Kidney glomerular epithelial cell (primary cell): ENCODE data around the gene CNTN4.

Experiments used
- DNase-seq: peaks from one replicate; lab custom pipeline; 2025; lab: John Stamatoyannopoulos, UW

The CNTN4 gene

DNA sequence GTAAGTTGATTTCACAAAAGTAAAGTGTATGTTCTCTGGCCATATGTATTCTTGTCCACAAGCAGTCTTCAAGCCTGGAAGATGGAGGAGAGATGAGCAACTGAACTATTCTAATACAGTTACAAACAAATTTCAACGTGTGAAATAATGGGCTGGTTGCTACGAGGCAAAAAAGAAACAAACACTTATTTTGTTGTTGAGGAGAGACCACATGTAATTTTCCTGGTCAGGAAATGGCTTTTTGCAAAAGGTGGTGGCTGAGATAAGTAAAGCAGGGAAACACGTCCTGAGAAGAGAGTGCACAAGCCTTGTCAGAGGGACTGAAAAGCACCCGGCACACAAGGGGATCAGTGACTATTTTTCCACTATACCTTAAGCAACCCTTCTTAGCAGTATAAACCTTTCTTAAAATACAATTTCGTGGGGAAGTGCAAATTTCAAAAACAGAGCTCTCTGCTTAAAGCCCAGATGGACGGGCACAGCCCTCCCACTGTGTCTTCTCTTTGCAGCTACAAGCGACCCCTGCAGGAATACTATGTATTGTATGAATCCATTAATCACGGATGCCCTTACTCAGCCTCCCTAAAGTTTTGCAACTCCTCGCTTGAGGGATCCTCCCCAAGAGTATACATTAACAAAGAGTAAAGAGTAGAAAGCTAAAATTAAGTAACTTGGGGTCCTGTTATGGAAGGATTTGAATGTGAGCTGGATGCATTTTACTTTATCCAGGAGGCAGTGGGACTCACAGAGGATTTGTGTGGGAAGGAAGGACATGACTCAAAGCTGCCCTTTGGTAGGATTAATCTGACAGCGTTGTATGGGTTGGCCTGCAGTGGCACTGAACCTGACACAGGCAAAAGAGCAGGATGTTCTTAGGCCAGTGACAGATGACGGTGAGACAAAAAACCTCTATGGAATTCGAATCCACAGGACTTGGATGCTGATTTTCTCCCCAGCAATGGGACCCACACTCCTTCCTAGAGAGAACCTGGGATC is 757.8 kb downstream of the CNTN4 start:
- no peak for DNase-seq

- no peak for DNase-seq
Observed at GRCh38 chr3:2860626-2861025, 762.0 kb downstream of the CNTN4 start.

- DNase-seq: no peak
Observed at GRCh38 chr3:2861120-2861519, 762.5 kb downstream of the CNTN4 start.

DNA sequence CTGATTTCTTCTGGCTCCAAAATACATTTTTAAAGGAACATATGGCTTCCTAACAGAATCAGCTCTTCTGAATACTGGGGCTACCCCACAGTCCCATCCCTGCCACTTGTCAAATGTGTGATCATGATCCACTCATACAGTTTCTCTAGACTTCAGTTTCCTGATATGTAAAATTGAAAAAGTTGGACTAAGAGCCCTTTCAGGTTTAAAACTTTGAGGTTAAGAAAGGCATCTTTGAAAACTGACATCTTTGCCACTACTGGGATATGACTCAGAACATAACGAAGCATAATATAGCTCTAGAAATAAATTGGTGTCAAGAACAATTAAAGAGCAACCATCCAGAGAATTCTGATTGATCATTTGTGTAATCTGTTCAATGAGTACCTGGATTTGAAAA is 763.3 kb downstream of the CNTN4 start:
- no peak for DNase-seq

DNA sequence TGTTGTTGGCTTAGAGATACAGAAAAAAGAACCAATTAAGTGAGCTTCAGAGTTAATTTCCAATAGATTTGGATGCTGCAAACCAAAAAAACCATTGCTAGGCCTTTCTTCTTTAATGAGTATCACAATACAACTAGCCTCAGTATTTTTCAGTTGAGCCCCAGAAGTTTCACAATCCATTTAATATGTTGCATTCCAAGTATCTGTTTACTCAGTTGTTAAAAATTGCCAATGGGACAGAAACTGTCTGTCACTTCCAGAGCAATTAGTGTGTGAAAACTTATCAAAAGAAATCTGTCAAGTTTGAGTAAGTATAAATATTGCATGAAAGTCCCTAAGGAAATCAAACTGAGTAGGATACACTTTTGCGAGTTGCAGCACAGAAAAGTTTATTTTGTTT is 763.7 kb downstream of the CNTN4 start:
- no peak for DNase-seq

DNA sequence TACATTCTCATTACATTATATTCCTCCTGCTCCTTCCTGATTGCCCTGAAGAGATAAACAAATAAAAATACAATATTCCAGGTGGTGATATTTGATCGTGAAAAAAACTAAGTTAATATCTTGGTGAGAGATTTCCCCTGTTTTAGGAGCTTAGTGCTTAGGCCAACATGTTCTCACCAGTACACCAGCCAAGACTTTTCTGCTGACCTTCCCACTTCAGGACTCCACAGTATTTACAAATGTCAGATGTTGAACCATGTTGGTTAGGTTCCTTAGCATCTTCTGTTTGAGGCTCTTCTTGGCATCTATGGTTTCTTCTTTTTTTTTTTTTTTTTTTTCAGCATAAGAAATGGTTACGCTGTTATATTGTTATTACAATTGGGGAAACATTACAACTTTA is 764.5 kb downstream of the CNTN4 start:
- DNase-seq: no peak

DNA sequence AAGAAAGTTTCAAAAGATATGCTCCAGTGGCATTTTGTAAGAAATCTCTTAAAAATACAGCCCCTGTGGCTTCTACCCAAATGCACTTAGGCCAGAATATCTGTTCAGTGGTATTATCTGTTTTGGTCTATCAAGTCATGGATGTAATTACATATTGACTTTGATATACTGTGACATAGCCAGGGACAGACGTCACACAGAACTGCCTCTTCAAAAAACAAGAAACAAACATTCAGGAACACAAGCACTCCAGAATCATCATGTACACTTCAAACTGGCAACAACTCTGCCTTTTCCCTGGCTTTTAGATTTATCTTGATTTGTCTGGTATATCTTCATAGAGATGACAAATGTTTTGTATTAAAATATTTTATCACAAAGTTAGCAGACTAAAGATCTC is 771.2 kb downstream of the CNTN4 start:
- DNase-seq: no peak

DNA sequence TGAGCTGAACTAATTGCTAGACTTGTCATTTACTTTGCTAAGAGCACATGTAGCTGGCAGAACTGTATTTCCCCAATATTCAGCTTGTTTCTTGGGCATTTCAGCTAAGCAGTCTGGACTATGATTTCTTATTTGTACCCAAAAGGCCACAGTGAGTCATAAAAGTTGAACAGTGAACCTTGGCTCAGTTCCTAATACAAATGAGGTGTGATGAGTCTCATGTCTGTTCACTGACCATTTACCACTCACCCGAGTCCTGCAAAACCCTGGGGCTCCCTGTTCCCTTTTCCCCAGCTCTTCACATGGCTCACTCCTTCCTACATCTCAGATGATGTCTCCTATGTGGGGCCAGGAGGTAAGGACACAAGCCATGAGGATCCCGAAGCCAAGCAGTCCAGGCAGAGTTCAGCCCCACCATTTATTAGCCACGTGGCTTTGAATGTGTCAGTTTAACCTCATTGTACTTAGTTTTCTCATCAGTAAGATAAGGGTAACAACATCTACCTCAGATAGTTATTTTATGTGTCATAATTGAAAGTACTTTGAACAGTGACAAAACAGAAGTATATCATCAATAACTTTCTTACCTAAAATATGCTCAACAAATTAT is 772.2 kb downstream of the CNTN4 start:
- DNase-seq: peak; percentile 22

- no peak for DNase-seq
Observed at GRCh38 chr3:2872884-2873283, 774.2 kb downstream of the CNTN4 start.

- no peak for DNase-seq
Observed at GRCh38 chr3:2873986-2874385, 775.3 kb downstream of the CNTN4 start.

- no peak for DNase-seq
Observed at GRCh38 chr3:2875699-2876098, 777.0 kb downstream of the CNTN4 start.

GRCh38 chr3:2876362-2876761 is 777.7 kb downstream of the CNTN4 start:
- DNase-seq: no peak

DNA sequence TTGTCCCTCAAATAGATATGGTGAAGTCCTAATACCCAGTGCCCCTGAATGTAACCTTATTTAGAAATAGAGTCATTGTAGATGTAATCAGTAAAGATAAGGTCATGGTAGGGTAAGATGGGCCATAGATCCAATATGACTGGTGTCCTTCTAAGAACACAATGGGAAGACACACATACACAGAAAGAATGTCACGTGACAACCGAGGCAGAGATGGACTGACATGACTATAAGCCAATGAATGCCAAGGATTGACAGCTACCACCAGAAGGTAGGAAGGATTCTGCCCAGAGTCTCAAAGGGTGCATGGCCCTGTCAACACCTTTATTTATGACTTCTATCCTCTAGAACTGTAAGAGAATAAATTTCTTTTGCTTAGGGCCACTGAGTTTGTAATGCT is 780.4 kb downstream of the CNTN4 start:
- no peak for DNase-seq

DNA sequence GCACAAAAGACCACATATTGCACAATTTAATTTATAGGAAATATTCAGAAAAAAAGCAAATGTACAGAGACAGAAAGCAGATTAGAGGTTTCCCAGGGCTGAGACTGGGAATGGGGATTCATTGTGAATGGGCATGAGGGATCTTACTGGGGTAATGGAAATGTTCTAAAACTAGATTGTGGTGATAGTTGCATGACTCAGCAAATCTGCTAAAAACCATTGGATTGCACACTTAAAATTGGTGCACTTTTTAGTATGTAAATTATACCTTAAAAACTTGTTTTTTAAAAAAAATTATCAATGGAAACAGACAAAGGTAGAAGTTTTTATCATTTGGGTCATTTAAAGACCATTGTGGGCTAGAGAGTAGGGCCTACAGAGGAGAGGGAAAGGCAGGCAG is 780.9 kb downstream of the CNTN4 start:
- DNase-seq: no peak

- no peak for DNase-seq
Observed at GRCh38 chr3:2880218-2880756, 781.6 kb downstream of the CNTN4 start.

GRCh38 chr3:2883283-2883682 is 784.6 kb downstream of the CNTN4 start:
- DNase-seq: no peak

DNA sequence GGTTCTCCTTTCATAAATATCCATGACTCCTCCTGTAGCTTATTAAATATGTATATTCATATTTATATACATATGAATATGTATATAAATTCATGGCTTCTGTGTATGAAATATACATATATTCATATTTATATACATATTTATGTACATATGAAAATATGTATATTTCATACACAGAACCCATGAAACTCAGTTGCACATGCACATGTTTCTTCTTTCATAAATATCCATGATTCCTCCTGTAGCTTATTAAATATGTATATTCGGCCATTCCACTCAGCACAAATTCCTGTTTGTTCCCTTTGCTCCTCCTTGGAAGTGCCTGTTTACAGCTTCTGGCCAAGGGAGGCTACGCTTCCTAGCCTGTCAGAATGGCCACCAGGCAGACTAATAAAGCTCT is 789.9 kb downstream of the CNTN4 start:
- DNase-seq: no peak

GRCh38 chr3:2889736-2890135 is 791.1 kb downstream of the CNTN4 start:
- no peak for DNase-seq

GRCh38 chr3:2896308-2896939 is 797.8 kb downstream of the CNTN4 start:
- no peak for DNase-seq

DNA sequence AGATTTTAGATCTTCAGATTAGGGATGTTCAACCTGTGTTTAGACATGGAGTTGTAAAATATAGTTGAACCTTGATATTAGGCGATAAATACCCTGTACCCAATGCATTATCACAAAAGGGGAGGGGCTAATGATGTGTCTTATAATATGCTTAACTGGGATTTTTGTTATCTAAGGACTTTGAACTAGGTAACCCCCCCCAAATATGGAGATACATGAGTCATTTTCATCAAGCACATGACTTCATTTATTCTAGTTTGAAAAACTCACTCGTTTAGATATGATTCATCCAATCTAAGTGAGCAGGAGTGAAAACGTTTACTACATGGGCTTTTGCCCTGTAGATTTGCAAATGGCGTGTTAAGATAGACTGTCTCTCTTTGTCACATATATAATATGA is 799.2 kb downstream of the CNTN4 start:
- no peak for DNase-seq

- peak; percentile 54 for DNase-seq
Observed at GRCh38 chr3:2898591-2899353, 800.1 kb downstream of the CNTN4 start.

DNA sequence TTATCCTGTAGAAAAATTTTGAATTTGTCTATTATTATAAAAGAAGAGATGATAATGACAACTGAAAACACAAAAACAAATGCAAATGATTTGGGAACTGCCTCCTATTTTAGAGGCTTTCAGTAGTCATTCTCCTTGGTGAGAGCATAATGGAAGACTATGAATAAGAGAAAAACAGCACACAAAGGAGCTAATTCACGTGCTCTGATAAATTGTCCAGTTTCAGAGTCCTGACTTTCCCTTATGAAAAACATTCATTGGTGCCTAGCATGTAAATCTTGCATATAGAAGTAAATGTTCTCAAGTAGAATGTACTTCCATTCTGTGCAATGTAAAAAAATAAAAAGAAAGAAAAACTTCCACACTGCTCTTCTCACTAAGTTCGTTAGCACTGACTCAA is 805.4 kb downstream of the CNTN4 start:
- no peak for DNase-seq
